ENCODE data around the gene FNBP1L. TPM values are rescaled to one million over a fixed set of nuclear protein-coding genes. Genes with fewer than 3 reads are reported as not detected.

The FNBP1L gene
- total RNA-seq, 1 experiment from 2014 or later: 33.4 TPM

DNA sequence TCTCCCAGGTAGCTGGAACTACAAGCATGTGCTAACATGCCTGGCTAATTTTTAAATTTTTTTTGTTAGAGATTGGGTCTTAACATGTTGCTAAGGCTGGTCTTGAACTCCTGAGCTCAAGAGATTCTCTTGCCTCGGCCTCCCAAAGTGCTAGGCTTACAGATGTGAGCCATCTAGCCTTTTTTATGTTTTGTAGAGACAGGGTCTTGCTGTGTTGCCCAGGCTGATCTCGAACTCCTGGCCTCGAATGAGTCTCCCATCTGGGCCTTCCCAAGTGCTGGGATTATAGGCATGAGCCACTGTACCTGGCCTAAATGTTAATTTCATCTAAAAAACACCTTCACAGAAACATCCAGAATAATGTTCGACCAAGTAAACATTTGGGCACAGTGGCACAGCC is 48.6 kb downstream of the FNBP1L start:
- no peak overlapping the region for H3K4me3 Mint-ChIP-seq (ENCODE audit: unreplicated experiment)
- H3K27me3 Mint-ChIP-seq (ENCODE audit: insufficient read depth, unreplicated experiment): no peaks in the 10 kb centered on the region
- TF ChIP-seq CTCF (IDR thresholded peaks at IDR 0.05; ENCODE audit: insufficient read depth in 1 of 2, low read depth in 1 of 2, low read length in 1 of 2, severe bottlenecking in 1 of 2, unreplicated experiment in 1 of 2): no peak
- no peak overlapping the region for H3K4me3 ChIP-seq (ENCODE audit: low read depth, low read length)
- no TSS peak for BruUV-seq (replicated peaks)
- H3K27me3 ChIP-seq (replicated peaks; ENCODE audit: control insufficient read depth, insufficient read depth, low read length): no peaks in the 10 kb centered on the region
- ChIA-PET CTCF (no interaction called here), POLR2A (no interaction called here)
- no peaks in the 10 kb centered on the region for H3K4me1 Mint-ChIP-seq (ENCODE audit: low read depth, unreplicated experiment)
- intact Hi-C loops (cut with micrococcal nuclease; ENCODE audit: unreplicated experiment): no loop called here
- H3K36me3 Mint-ChIP-seq (ENCODE audit: insufficient read depth, unreplicated experiment): no peaks in the 10 kb centered on the region
- no peaks in the 10 kb centered on the region for H3K9me3 Mint-ChIP-seq (ENCODE audit: unreplicated experiment)
- no peaks in the 10 kb centered on the region for H3K9me3 ChIP-seq
- H3K36me3 ChIP-seq (ENCODE audit: control insufficient read depth, insufficient read depth, low read length): no peaks in the 10 kb centered on the region
- H3K27ac Mint-ChIP-seq (ENCODE audit: unreplicated experiment): no peak overlapping the region
- H3K4me1 ChIP-seq: peaks cover 4% of the 10 kb centered on the region; the same call in 1 of the 2 replicates
- DNase-seq: no peak

DNA sequence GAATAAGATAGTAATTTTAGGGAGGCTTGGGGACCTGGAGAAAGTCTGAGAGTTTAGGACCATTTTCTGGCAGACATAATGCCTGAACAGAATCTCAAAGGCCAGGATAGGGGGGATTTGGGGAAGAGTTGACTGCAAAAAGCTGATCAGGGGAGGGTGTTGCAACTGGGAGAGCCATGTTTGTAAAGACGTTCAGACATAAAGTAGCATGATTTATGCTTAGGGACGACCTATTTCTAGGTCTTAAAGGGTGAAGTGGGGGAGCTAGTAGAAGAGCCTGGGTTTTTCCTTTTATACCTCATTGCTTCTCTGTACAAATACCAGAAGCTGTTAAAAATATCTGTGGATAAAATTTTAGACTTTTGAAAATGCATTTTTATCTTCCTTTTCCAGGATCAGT is 51.2 kb downstream of the FNBP1L start:
- Mint-ChIP-seq H3K9me3 (ENCODE audit: unreplicated experiment) (no peaks in the 10 kb centered on the region), H3K27ac (ENCODE audit: unreplicated experiment) (no peak overlapping the region), H3K4me3 (ENCODE audit: unreplicated experiment) (no peak overlapping the region), H3K27me3 (ENCODE audit: insufficient read depth, unreplicated experiment) (no peaks in the 10 kb centered on the region), H3K4me1 (ENCODE audit: low read depth, unreplicated experiment) (no peaks in the 10 kb centered on the region), H3K36me3 (ENCODE audit: insufficient read depth, unreplicated experiment) (no peaks in the 10 kb centered on the region)
- CTCF ChIA-PET: no interaction called here
- DNase-seq: no peak
- Histone ChIP-seq H3K4me3 (ENCODE audit: low read depth, low read length) (no peak overlapping the region), H3K27me3 (replicated peaks; ENCODE audit: control insufficient read depth, insufficient read depth, low read length) (no peaks in the 10 kb centered on the region), H3K9me3 (no peaks in the 10 kb centered on the region), H3K4me1 (no peaks in the 10 kb centered on the region), H3K36me3 (ENCODE audit: control insufficient read depth, insufficient read depth, low read length) (no peaks in the 10 kb centered on the region)
- no peak for TF ChIP-seq CTCF (IDR thresholded peaks at IDR 0.05; ENCODE audit: insufficient read depth in 1 of 2, low read depth in 1 of 2, low read length in 1 of 2, severe bottlenecking in 1 of 2, unreplicated experiment in 1 of 2)
- no TSS peak for BruUV-seq (replicated peaks)
- POLR2A ChIA-PET: interaction anchor here (0.7 kb wide), 1 partner anchor 38 kb away, joined by 3 read pairs; no protein-coding TSS in a partner anchor
- intact Hi-C loops (cut with micrococcal nuclease; ENCODE audit: unreplicated experiment): no loop called here

DNA sequence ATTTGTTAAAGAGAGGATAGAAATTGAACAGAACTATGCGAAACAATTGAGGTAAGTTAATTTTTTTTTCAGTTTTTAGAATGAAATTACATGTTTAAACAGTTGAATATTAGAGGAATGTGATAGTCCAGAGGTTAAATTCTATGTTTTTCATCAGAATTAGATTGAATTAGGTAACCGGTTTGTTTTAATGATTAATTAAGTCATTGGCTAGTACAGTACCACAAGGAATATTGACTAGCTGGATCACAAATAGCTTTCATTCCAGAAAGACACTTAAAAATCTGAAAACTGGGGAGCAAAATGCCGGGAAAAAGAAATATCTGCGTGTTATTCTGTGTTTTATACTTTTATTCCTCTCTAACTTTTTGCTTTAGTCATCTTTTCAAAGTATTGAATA is 51.6 kb downstream of the FNBP1L start:
- DNase-seq: no peak
- TF ChIP-seq CTCF (IDR thresholded peaks at IDR 0.05; ENCODE audit: insufficient read depth in 1 of 2, low read depth in 1 of 2, low read length in 1 of 2, severe bottlenecking in 1 of 2, unreplicated experiment in 1 of 2): no peak
- no peaks in the 10 kb centered on the region for H3K27me3 ChIP-seq (replicated peaks; ENCODE audit: control insufficient read depth, insufficient read depth, low read length)
- H3K4me3 Mint-ChIP-seq (ENCODE audit: unreplicated experiment): no peak overlapping the region
- H3K36me3 ChIP-seq (ENCODE audit: control insufficient read depth, insufficient read depth, low read length): no peaks in the 10 kb centered on the region
- no peaks in the 10 kb centered on the region for H3K4me1 Mint-ChIP-seq (ENCODE audit: low read depth, unreplicated experiment)
- H3K27me3 Mint-ChIP-seq (ENCODE audit: insufficient read depth, unreplicated experiment): no peaks in the 10 kb centered on the region
- no peaks in the 10 kb centered on the region for H3K9me3 Mint-ChIP-seq (ENCODE audit: unreplicated experiment)
- no peaks in the 10 kb centered on the region for H3K9me3 ChIP-seq
- no peaks in the 10 kb centered on the region for H3K36me3 Mint-ChIP-seq (ENCODE audit: insufficient read depth, unreplicated experiment)
- BruUV-seq (replicated peaks): no TSS peak
- H3K27ac Mint-ChIP-seq (ENCODE audit: unreplicated experiment): no peak overlapping the region
- intact Hi-C loops (cut with micrococcal nuclease; ENCODE audit: unreplicated experiment): no loop called here
- ChIA-PET CTCF (no interaction called here), POLR2A (interaction anchor here (0.7 kb wide), 1 partner anchor 39 kb away, joined by 3 read pairs; no protein-coding TSS in a partner anchor)
- no peaks in the 10 kb centered on the region for H3K4me1 ChIP-seq
- no peak overlapping the region for H3K4me3 ChIP-seq (ENCODE audit: low read depth, low read length)

Measured in Caco-2 (cell line).